Left lung (tissue), 10 donors: ENCODE results near the gene PIK3AP1. TPM values are rescaled to one million over a fixed set of nuclear protein-coding genes. Genes with fewer than 3 reads are reported as not detected.

ENCODE experiments used
- ATAC-seq: fragments of 200-7000 bp; cut with Tn5 transposase; one replicate; pipeline ENCODE4 v1.9.1; 2020; ENCODE audit warnings: moderate library complexity
- DNase-seq, 4 donors: peaks; one replicate each; pipeline ENCODE4 v3.0.0-alpha.2; 2013 to 2020
- H3K27ac ChIP-seq, 2 donors: fragments of 200-600 bp; sonication (generic) in 1 of 2; one replicate each; pipeline versions ENCODE4 v1.5.0 to v1.8.0; 2020 to 2021
- H3K27me3 ChIP-seq, 2 donors: fragments of 200-600 bp; sonication (generic) in 1 of 2; one replicate each; pipeline versions ENCODE4 v1.5.0 to v1.8.0; 2020 to 2021
- H3K36me3 ChIP-seq, 2 donors: fragments of 200-600 bp; sonication (generic) in 1 of 2; one replicate each; pipeline versions ENCODE4 v1.5.0 to v1.8.0; 2020 to 2021
- H3K4me1 ChIP-seq, 2 donors: fragments of 200-600 bp; one replicate each; pipeline ENCODE4 v1.8.0; 2021
- H3K4me3 ChIP-seq, 2 donors: fragments of 200-600 bp; sonication (generic) in 1 of 2; one replicate each; pipeline versions ENCODE4 v1.5.0 to v1.8.0; 2020 to 2021; ENCODE audit warnings: mild to moderate bottlenecking in 1 of 2
- H3K9me3 ChIP-seq, 2 donors: fragments of 200-600 bp; sonication (generic) in 1 of 2; one replicate each; pipeline versions ENCODE4 v1.5.0 to v1.8.0; 2020 to 2021
- intact Hi-C, 2 donors: fragments of 100-400 bp; cut with DNase I; formaldehyde crosslinking; loops; one replicate each; pipeline versions ENCODE4 v1.11.2 to v1.14.2; 2022
- polyA plus RNA-seq, 6 donors: library from polyadenylated mRNA; unstranded; fragments of 120-200 nt; gene quantifications; one replicate each; pipeline ENCODE4 v1.2.1, GENCODE V29; 2013; ENCODE audit not compliant: insufficient read length in 6 of 6
- total RNA-seq, 2 donors: library from RNA; stranded (reverse); fragmentation: NEBNext Ultra II Directional; extraction: Animal tissue kit (Norgen Biotek cat#: 25700); gene quantifications; one replicate each; pipeline ENCODE4 v1.2.1, GENCODE V29; 2021
- TF ChIP-seq, protein P1 (sequence below), 2 donors: fragments of 200-600 bp; sonication (generic) in 1 of 2; IDR thresholded peaks; one replicate each; pipeline versions ENCODE4 v1.5.0 to v1.8.0; 2021; ENCODE audit warnings: antibody characterized with exemption in 2 of 2
- donor health status: DM: no; HTN: yes; CAD: no.
- donor health status: DM: no; HTN: no; CAD: no.

Gene PIK3AP1
- total and polyA plus RNA-seq, 8 donors: 2.3 to 91.3 (median 3.6) TPM

DNA sequence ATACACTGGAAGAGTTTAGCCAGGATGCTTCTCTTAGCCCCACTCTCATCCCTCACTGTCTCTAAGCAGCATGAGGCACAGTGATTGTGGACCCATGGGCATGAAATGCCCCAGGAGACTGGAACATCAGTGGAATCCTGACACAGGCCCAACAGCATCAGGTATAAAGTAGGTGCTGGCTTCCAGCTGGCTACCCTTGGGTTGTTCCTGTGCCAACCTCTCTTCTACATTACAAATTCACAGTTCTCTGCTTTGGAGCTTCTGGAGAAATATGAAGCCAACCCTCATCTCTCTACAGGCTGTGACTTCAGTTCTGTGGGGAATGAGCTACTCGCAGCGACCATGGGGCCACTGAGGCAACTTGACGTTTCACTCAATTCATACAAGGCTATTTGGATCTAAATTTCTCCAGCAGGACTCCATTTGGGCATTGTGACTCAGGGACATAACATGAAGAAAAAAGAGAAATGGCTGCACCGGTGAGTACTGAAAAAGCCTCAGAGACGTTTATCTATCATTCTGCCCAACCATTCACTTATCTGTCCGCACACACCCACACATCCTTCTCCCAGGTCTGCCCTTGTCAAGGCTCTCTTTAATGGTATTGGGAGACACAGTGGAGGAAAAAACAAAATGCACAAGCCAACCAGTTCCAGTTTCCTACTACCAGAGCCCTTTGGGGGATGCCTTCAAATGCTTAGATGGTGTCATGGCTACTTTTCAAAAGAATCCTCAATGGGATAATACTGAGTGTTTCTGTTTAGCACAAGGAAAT, 98.1 kb downstream of the PIK3AP1 start:
- Histone ChIP-seq H3K27me3 (no peaks in the 10 kb centered on the region), H3K4me3 (no peak overlapping the region), H3K36me3 (peaks cover 0 to 100% of the 10 kb centered on the region in 2 donors), H3K9me3 (no peaks in the 10 kb centered on the region), H3K4me1 (no peaks in the 10 kb centered on the region), H3K27ac (no peak overlapping the region)
- intact Hi-C loops: no loop called here
- DNase-seq (no peak), ATAC-seq (no peak)
- TF ChIP-seq, protein P1, sequence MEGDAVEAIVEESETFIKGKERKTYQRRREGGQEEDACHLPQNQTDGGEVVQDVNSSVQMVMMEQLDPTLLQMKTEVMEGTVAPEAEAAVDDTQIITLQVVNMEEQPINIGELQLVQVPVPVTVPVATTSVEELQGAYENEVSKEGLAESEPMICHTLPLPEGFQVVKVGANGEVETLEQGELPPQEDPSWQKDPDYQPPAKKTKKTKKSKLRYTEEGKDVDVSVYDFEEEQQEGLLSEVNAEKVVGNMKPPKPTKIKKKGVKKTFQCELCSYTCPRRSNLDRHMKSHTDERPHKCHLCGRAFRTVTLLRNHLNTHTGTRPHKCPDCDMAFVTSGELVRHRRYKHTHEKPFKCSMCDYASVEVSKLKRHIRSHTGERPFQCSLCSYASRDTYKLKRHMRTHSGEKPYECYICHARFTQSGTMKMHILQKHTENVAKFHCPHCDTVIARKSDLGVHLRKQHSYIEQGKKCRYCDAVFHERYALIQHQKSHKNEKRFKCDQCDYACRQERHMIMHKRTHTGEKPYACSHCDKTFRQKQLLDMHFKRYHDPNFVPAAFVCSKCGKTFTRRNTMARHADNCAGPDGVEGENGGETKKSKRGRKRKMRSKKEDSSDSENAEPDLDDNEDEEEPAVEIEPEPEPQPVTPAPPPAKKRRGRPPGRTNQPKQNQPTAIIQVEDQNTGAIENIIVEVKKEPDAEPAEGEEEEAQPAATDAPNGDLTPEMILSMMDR (IDR thresholded peaks at IDR 0.05): no peak

DNA sequence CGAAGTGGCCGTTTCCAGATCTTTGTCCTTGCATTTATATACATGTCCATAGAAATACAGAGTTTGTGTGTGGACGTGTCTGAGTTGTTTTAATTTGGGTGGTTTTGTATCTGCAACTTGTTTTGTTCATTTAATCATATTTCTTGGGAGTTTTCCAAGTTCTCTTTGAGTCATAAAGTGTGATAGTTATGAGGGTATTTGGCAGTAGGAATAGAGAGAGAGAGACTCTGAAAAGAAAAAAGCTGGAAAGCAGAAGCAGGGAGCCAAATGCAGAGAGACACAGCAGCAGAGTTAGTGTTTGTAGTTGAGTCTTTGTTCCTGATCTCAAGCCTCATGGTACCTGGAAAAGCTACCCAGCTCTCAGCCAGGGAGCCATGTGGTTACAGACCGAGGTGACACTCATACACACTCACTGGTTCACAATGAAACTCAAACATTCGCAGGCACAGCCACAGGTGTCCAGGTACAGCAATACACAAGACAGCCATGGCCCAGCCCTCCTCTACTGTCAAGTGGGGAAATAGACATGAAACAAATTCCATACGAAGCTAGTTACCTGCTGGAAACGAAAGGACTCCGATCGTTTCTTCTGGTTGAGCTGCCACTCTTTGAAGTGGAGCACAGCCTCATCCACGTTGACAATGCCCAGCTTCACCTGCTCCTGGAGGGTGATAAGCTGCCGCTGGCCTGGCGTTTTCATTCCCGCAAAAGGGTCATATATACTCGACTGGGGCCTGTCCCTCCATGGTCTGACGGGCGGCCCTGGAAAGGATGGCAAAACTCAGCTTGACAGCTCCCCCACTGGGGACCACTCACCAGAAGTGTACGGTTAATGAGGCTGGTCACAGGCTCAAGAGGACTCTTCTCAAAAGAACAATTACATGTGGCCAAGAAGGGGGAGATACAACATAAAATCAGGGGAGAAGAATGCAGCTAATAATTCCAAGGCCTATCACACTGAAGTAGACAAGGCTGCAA, 100.2 kb downstream of the PIK3AP1 start:
- intact Hi-C loops: no loop called here
- Histone ChIP-seq H3K4me1 (no peaks in the 10 kb centered on the region), H3K4me3 (no peak overlapping the region), H3K27ac (no peak overlapping the region), H3K36me3 (peaks cover 0 to 100% of the 10 kb centered on the region in 2 donors), H3K27me3 (no peaks in the 10 kb centered on the region), H3K9me3 (no peaks in the 10 kb centered on the region)
- ATAC-seq (peak; percentile 74), DNase-seq (peak in 2 of 4 donors; percentile 34 to 40)
- TF ChIP-seq, protein P1 (IDR thresholded peaks at IDR 0.05): no peak

DNA sequence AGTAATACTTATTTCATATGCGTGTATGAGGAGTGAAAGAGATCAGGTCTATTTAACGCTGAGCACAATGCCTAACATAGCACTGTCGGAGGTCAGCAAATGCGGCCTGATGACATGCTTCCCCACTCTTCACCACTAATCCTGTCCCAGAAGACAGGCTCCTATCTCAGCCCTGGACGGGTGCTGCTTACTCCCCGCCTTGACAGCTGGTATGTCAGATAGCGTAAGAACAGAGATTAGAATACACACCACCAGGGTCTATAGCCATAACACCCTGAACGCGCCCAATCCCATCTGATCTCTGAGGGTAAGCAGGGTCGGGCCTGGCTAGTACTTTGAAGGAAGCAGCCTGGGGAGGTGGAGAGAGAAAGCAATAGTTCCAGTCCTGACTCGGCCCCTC, 101.2 kb downstream of the PIK3AP1 start:
- DNase-seq: no peak
- Histone ChIP-seq H3K4me3 (no peak overlapping the region), H3K36me3 (peaks cover 0 to 100% of the 10 kb centered on the region in 2 donors), H3K4me1 (no peaks in the 10 kb centered on the region), H3K27ac (no peak overlapping the region), H3K9me3 (no peaks in the 10 kb centered on the region), H3K27me3 (no peaks in the 10 kb centered on the region)
- TF ChIP-seq, protein P1 (IDR thresholded peaks at IDR 0.05): no peak
- no peak for ATAC-seq
- intact Hi-C loops: no loop called here

DNA sequence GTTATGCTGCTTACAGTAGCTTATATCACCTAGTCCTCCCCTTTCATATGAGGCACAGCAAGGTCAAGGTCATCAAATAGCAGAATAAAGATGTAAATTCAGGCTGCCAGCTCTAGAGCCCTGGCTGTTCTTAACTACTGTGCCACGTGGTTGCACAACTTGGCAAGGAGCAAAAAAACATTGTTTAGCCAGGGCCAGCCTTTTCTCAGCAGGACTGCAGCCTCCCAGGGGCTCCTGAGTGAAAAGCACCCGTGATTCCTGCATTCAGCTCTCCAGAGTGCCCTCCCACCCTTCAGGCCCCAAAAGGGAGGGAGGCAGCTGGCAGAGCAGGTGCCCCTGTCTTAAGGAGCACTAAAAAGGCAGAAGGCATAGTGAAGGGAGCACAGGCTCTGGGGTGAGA, 101.7 kb downstream of the PIK3AP1 start:
- no peaks in the 10 kb centered on the region for H3K4me1 ChIP-seq
- no peaks in the 10 kb centered on the region for H3K27me3 ChIP-seq
- TF ChIP-seq, protein P1 (IDR thresholded peaks at IDR 0.05): no peak
- no peak overlapping the region for H3K27ac ChIP-seq
- DNase-seq: peak in 1 of 4 donors; percentile 59
- H3K9me3 ChIP-seq: no peaks in the 10 kb centered on the region
- intact Hi-C loops: no loop called here
- H3K4me3 ChIP-seq: no peak overlapping the region
- peaks cover 0 to 100% of the 10 kb centered on the region in 2 donors for H3K36me3 ChIP-seq
- ATAC-seq: peak; percentile 45

DNA sequence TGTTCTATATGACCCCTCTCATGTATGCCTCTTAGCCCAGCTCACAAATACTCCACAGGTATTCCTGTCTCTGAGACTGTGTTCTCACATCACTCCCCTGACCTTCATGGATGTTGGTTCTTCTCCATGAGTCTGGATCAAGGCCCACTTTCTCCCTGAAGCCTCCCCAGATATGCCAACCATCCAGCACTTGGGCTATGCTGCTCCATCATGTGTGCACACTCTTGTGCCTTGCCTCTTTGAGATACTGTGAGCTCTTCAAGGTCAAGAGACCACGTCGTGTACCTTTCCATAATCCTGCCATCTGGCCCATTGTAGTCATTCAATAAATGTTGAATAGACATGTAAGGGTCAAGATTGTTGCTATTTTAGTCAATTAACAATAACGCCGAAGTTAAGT, 103.4 kb downstream of the PIK3AP1 start:
- H3K4me3 ChIP-seq: no peak overlapping the region
- no peaks in the 10 kb centered on the region for H3K27me3 ChIP-seq
- no peaks in the 10 kb centered on the region for H3K4me1 ChIP-seq
- DNase-seq: no peak
- peaks cover 0 to 100% of the 10 kb centered on the region in 2 donors for H3K36me3 ChIP-seq
- TF ChIP-seq, protein P1 (IDR thresholded peaks at IDR 0.05): no peak
- no peak overlapping the region for H3K27ac ChIP-seq
- intact Hi-C loops: no loop called here
- ATAC-seq: no peak
- no peaks in the 10 kb centered on the region for H3K9me3 ChIP-seq
